Measurements from ENCODE around the gene CHCHD1.
"Not testable (repeated sequence)": the region's sequence is repeated elsewhere in the genome, so short reads cannot be mapped to it uniquely, and the experiment has no call there.

Gene CHCHD1

DNA sequence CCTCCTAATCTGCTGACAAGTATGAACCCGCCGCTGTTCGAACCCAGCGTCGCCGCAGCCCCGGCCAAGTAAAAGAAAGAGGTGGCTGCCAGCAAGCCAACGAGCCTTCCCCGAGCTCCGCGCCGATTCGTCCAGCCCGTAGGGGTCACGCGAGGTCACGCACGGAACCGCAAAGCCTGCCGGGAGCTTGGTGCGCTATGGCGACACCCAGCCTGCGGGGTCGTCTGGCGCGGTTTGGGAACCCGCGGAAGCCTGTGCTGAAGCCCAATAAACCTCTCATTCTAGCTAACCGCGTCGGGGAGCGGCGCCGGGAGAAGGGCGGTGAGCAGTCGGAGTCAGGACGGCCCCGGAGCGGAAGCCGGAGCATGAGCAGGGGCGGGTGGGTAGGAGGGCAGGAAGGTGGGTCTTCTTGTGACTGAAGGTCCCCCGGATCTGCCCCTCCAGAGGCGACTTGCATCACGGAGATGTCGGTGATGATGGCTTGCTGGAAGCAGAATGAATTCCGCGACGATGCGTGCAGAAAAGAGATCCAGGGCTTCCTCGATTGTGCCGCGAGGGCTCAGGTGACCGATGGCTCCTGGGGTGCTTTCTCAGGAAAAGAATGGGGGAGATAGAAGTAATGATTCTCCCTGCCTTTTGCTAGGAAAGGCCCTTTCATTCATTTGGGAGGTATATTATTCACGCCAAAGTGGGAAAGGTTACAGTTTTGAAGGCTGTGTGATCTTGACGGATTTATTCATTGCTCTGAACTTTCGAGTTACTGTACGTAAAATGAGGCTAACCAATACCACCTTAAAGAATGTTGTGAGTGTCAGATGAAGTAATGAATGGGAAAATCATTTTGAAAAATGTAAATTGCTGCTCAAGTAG is at the start of gene CHCHD1:
CHCHD1 (plus strand) TSS at position 170 of the 870 bp plus-strand sequence; CDS start at position 198, 28 bp downstream.
- peak; percentile 91 for DNase-seq (ENCODE audit: low spot score)

DNA sequence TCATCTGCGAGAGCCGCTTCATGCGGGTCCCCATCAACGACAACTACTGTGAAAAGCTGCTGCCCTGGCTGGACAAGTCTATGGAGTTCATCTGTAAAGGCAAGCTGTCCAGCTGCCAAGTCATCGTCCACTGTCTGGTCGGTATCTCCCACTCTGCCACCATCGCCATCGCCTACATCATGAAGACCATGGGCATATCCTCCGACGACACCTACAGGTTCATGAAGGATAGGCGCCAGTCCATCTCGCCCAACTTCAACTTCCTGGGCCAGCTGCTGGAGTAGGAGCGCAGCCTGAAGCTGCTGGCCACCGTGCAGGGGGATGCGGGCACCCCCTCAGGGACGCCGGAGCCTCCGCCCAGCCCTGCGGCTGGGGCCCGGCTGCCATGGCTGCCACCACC is 49.4 kb upstream of the CHCHD1 start:
- DNase-seq (ENCODE audit: low spot score), result no peak

DNA sequence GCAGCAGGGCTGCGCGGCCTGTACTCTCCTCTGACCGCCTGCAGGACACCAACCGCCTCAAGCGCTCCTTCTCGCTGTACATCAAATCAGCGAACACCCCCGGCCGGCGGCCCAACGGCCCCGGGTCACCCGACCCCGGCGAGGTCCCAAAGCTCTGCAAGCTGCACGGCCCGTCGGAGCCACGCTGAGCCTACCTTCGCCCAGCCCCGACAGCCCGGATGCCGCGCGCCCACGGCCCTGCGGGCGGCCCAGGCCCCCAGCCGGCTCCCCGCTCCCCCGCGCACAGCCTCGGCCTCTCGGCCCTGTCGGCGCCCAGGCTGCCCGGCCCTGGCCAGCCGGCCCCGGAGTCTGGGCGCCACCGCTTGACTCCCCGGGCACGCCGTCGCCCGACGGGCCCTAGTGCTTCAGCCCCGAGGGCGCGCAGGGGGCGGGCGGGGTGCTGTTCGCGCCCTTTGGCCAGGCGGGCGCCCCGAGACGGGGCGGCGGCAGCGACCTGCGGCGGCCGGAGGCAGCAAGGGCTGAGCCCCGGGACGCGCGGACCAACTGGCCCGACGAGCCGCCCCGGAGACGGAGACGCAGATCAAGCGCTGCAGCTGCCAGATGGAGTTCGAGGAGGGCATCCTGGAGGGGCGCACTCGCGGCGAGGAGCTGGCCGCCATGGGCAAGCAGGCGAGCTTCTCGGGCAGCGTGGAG is 48.8 kb upstream of the CHCHD1 start:
- no peak for DNase-seq (ENCODE audit: low spot score)

DNA sequence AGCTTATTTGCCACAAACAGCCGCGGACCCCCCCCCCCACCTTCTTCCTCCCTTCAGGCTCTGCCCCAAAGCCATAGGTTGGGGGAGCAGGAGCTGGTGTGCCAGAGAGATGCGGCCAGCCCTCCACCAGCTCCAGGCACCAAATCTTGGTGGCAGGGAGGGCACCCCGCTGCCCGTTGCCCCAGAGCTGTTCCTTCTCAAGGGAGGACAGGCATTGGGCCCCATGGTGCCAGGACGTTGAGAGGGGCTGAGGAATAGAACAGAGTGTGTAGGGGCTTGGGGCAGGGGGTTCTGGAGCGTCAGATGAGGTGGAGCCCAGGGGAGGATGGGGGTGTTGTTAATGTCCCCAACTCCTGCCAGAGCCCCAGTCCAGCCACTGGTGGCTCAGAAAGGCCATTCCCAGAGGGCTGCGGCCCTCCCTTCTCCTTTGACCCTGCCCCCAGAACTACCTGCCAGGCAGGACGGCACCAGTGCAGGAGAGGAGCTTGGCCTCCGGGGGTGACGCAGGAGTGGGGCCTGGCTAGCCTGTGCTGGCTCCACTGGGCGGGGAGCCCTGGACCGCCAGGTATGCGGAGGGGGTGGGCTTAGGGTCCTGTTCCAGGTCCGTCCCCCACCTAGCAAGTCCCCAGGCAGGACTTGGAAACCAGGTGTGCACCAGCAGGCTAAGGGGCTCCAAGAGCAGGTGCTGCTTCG is 47.7 kb upstream of the CHCHD1 start:
- no peak for DNase-seq (ENCODE audit: low spot score)

DNA sequence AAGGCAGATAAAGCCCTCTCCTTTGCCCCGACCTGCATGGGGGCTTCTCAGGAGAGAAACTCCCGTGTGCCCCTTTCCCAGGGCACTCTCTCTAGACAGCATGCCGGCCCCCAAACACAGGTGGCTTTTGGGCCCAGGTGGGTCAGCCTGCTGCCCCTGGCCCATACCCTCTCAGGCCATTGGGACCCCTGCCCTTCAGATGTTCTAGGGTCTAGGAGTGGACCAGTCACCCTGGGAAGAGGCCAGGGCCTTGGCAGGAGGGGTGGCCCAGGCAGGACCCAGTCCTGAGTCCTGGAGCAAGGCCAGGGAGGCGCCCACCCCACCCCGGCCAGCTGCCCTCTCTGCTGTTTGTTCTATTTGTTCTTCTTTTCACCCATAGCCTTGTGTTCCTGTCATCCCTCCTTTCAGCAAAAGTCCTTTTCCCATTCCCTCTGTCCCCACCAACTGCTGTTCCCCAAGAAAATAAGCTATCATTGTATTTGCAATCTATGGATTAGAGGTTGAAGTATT is 47.0 kb upstream of the CHCHD1 start:
- no peak for DNase-seq (ENCODE audit: low spot score)

DNA sequence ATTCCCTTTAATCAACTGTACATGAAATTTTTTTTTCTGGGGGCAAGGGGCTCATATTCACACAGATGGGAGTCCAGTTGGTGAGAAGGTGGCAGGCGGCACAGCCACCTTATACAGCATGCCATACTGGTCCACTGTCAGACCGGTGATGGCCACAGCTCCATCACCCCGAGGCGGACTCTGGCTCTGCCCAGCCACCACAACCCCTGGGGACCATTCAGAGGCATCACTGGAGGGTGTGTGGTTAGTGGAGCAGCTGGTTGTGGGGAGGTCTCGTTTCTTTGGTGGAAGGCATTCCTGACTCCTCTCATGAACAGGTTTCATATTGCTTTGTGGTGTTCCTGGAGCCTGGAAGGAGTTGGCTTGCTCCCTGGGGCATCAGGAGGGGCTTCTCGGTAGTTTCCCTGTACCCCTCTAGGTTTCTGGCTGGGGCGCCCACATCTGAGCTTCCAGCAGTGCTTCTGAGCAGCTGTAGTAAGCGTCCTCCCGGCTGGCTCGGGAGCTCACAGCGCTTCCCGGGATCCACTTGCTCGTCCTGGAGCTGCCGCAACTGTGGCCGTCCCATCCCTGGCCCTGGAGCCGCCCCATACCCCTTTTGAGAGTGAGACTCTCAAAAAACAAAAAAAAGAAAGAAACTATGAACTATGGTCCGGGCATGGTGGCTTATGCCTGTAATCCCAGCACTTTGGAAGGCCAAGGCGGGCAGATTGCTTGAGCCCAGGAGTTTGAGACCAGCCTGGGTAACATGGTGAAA is 41.2 kb upstream of the CHCHD1 start:
- DNase-seq (ENCODE audit: low spot score), result not testable (repeated sequence)

DNA sequence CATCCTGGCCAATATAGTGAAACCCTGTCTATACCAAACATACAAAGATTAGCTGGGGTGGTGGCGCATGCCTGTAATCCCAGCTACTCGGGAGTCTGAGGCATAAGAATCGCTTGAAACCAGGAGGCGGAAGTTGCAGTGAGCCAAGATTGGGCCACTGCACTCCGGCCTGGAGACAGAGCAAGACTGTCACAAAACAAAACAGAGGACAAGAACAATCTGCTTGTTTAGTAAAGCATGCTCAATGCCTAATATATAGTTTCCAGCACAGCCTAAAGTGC is 39.5 kb upstream of the CHCHD1 start:
- DNase-seq (ENCODE audit: low spot score), result no peak

DNA sequence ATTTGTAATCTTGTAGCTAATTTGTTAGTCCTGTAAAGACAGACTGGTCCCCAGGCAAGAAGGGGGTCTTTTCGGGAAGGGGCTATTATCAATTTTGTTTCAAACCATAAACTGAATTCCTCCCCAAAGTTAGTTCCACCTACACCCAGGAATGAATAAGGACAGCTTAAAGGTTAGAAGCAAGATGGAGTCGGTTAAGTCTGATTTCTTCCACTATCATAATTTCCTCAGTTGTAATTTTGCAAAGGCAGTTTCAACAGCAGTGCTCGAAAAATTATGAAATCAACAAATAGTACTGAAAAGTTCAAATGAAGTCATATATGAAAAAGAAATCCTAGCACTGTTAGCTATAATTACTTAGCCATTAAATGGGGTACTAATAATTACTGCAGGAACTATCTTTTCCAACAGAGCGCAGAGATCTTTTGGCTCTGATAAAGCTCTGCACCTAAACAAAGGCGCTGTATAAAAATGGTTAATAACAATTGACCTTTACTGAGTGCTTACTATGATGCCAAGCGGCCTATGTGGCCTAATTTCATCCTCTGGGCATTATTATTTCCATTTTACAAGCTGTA is 38.4 kb upstream of the CHCHD1 start:
- DNase-seq (ENCODE audit: low spot score), result no peak

DNA sequence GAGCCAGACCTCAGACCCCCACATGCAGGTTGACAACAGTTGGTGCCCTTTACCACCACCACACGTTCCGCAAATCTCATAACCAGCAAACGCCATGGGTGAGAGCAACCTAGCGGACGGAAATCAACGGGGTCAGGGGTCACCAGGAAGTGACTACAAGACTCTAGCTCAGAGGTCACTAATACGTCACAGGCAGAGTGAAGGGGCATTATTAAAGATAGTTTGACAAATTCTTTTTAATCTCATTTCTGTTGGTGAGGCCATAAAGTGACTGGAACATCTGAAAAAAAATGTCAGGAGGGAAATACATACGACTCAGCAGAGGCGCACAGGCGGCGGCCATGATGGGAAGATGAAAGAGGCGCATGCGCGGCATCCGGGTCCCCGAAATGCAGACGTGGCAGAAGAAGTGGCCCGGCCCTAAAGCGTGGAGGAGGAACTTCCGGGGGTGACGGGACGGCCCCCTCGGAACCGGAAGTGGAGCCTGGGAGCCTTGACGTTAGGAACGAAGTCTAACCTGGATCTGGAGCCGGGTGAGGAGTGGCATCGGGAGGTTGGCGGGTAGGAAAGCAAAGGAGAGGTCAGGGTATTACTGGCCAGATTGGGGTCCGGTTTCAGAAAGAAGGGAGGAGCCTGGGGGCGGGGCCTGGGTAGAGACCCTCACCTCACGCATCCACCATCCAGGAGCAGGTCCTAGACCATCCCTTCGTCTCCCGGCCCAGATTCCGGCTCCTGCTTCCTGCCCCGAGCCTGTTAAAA is 37.8 kb upstream of the CHCHD1 start, which contains the start of gene SEC24C:
SEC24C (plus strand) TSS at position 468 of the 759 bp plus-strand sequence. CDS start 2,461 bp downstream, outside the sequence.
- peak; percentile 96 for DNase-seq (ENCODE audit: low spot score)

DNA sequence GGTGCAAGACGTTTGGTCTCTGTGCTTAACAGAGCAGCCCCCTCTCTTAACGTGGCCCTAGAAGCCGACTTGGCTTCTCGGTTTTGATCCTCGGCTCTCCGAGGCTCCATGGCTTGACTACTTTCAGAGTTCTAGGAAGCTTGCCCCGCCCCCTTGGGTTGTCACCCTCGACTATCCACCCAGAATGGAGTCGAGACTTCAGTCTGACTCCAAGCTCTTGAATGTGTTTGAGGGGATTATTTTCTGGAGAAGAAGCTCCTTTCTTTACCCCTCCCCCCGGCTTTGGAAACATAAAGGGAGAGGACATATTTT is 37.2 kb upstream of the CHCHD1 start:
- DNase-seq (ENCODE audit: low spot score), result peak; percentile 82

DNA sequence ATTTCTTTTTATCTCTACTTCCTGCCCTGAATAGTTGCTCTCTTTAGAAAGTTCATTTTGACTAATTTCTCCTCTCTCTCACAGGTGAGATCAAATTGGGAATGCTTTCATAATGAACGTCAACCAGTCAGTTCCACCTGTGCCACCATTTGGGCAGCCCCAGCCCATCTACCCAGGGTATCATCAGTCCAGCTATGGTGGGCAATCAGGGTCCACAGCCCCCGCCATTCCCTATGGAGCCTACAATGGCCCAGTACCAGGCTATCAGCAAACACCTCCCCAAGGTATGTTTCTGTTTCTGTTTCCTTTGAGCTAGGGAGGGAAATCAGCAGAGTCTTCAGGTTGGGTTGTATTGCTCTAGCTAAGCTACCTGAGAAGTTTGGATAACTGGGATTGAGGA is 35.1 kb upstream of the CHCHD1 start:
- DNase-seq (ENCODE audit: low spot score), result no peak

DNA sequence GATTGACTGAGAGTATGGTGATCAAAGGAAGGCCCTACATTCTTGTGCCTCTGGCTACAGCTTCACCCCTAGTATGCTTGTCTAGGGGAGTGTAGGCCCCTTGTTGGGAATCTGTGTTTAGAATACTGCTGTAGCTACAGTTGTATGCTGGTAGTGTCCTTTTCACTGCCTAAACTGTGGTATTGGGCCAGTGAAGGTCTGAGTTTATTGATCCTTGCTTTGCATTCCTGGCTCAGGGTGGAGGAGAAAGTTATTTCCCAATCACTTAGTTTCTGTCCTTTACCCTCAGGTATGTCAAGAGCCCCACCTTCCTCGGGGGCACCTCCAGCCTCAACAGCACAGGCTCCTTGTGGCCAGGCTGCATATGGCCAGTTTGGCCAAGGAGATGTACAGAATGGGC is 31.0 kb upstream of the CHCHD1 start:
- no peak for DNase-seq (ENCODE audit: low spot score)

DNA sequence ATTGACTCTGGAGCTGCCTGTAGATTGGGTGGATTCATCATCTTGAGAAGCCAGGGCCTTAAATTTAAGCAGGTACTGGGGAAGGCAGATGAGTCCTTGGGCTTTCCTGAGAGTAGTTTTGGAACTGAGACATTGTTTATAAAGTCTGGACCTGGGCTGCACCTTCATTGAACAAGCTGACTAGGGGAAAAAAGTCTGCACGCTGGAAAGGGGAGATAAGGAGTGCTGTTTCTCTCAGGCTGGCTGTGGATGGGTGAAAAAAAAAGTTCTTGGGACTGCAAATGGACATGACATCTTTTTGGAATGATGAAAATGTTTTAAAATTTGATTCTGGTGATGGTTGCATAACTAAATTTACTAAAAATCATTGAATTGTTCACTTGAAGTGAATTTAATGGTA is 25.7 kb upstream of the CHCHD1 start:
- DNase-seq (ENCODE audit: low spot score), result peak; percentile 75

DNA sequence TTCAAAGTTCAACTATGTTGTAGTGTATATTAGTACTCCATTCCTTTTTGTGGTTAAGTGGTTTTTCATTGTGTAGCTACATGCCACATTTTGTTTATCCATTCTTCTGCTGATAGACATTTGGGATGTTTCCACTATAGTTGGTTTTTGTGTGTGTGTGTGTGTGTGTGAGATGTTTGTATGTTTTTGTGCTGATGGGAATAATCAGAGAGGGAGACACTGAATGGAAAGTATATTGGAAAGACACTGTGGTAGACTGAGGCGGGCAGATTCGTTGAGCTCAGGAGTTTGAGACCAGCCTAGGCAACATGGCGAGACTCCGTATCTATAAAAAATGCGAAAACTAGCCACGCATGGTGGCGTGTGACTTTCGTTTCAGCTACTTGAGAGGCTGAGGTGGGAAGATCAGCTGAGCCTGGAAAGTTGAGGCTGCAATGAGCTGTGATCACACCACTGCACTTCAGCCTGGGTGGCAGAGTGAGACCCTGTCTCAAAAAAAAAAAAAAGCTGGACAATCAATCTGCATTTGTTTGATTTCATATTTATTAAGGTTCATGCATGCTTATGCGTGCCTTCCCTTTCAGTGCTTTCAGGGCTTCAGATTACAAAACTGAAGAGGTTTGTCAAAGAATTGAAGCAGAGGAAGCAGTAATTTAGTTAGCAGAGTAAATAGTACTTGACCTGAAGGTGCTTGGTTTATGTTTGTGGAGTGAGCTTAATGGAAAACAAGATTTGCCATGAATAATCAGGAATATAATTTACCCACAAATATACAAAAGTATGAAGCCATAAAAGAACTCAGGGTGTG is 22.9 kb upstream of the CHCHD1 start:
- DNase-seq (ENCODE audit: low spot score), result no peak

DNA sequence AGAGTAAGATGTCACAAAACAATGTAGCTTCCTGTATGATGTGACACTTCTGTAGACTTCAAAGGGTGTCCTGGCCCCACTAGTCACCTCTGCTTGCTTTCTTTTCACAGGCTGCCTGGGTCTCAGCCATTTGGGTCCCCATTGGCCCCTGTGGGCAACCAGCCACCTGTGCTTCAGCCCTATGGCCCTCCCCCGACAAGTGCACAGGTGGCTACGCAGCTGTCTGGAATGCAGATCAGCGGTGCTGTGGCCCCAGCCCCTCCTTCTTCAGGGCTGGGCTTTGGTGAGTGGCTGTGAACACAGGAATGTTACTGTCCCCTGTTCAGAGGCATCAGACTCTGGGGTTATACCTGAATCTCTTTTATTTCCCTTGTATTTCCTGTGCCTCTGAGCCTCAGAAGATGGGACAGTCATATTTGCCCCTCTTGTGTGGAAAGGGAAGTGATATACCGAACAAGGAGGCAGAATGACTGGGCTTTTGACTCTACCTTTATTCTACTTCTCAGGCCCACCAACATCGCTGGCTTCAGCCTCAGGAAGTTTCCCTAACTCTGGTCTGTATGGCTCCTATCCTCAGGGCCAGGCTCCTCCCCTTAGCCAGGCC is 22.2 kb upstream of the CHCHD1 start:
- no peak for DNase-seq (ENCODE audit: low spot score)

DNA sequence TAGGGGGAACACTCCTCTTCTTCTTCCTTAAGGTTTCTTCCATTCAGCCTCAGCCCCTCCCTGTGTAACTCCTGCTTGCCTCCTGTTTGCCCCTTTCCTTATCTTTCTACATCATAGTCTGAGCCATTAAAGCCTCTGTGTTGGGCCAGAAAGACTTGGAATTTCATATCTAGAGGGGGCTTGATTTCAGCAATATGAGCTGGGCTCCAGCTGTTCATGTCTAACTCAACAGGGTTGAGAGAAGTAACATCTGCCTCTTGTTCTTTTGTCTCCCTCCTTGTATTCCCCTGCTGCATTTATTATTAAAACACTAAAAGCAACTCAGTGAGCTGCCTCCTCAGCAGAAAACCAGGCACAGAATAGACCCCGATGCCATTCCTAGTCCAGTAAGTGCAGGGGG is 20.1 kb upstream of the CHCHD1 start:
- DNase-seq (ENCODE audit: low spot score), result no peak

DNA sequence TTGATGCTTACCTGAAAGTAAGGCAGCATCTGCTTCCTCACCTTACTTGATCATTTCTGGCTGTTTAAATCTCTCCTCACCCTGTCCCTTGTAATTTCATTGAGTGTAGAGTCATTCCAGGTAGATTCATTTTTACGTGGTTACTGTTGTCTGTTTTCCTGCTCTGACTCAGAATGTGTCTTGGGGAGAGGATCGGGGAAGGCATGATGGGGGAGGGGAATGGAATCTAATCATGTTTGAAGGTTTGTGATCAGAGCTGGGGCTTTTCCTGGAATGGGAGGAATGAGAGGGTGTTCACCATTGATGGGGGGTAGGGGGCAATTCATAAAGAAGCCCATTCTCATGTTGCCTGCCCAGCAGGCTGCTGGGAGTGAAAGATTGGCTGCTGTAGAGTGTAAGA is 18.9 kb upstream of the CHCHD1 start:
- DNase-seq (ENCODE audit: low spot score), result no peak

DNA sequence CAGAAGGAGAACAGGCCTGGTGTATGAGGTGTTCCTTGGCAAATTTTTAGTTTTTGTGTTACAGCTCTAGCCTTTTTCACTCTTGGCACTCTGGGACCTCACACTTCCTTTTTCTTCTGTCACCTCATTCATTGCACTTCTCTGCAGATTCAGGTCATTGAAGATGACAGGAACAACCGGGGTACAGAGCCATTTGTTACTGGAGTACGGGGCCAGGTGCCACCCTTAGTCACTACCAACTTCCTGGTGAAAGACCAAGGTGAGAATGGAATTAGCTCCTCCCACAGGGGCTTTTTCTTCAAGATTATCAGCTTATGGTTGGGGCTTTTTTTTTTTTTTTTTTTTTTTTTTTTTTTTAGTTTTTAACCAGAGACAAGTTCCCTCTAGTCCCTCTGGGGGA is 18.5 kb upstream of the CHCHD1 start:
- no peak for DNase-seq (ENCODE audit: low spot score)

DNA sequence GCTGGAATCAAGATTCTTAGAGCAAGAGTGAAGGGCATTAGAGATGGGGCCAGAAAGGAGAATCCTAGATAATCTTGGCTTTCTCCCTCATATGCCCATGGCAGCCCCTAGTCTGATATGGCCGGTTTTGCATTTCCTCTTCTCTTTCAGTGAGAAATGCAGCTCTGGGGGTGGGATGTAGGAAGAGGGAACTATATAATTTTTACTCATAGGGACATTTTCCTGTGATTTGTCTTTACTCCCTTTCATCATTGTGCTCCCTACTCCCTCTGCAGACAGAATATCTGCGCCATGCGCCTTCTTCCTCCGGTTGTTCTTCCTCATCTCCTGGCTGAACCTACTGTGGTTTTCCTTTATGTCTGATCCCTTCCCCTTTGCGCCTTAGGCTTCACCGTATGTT is 16.8 kb upstream of the CHCHD1 start:
- DNase-seq (ENCODE audit: low spot score), result no peak

DNA sequence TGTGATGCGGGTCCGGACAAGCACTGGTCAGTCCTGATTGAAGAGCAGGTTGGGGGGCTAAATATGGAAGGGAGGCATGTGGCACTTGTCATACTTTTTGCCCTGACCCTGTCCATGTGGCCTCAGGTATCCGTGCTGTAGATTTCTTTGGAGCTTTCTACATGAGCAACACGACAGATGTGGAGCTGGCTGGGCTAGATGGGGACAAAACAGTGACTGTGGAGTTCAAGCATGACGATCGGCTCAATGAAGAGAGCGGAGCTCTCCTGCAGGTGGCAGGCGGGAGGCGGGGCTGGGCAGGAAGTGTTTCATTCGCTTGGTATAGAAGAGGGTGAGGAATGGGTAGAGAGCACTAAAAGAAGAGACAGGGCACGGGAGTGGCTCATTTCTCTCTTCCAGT is 13.0 kb upstream of the CHCHD1 start:
- DNase-seq (ENCODE audit: low spot score), result no peak
